ENCODE data around the gene SNX30.

SNX30 gene

DNA sequence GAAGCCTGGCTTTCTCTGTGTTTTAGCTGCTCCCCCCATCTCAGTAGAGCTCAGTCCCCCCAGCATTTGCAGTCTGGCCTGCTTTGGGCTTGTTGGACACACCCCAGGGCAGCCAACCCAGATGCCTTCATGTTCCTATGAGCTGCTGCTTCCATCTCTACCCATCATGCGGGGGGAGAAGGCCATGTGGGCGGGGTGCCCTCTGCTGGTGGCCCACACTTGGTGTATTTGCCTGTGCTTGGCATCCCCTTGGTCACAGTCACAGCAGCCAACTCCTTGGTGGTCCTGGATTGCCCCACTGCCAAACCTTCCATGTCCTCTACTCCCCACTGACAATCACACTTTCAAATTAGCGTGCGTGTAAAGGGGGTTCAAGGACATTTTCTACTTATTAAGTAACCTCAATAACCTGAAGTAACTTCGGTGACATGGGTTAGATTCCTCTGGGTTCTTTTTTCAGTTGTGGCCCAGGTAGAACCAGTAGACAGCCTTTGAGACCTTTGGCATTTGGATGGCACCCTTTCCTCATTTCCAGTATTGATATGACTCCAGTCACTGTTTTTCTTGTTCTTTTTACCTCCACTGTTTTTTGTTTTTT, 42.8 kb downstream of the SNX30 start:
- Histone ChIP-seq H3K9me3 (ENCODE audit: insufficient read depth, low read length, severe bottlenecking) (no peaks in the 10 kb centered on the region), H3K27me3 (ENCODE audit: insufficient read depth, low read length, poor library complexity) (no peaks in the 10 kb centered on the region), H3K27ac (ENCODE audit: low read length) (no peak overlapping the region), H3K9ac (ENCODE audit: low read depth, low read length) (no peak overlapping the region), H3K79me2 (ENCODE audit: insufficient read depth, low read length) (no peaks in the 10 kb centered on the region), H3K4me1 (ENCODE audit: insufficient read depth, low read length) (no peaks in the 10 kb centered on the region), H4K20me1 (ENCODE audit: insufficient read depth, low read length) (no peaks in the 10 kb centered on the region; the same call in 1 of the 2 replicates), H3K4me2 (ENCODE audit: insufficient read depth, low read length) (no peak overlapping the region), H2AFZ (ENCODE audit: low read depth, low read length) (no peak overlapping the region), H3K4me3 (ENCODE audit: low read depth in 1 of 2, low read length in 2 of 2) (no peak overlapping the region), H3K36me3 (ENCODE audit: insufficient read depth, low read length) (no peaks in the 10 kb centered on the region)
- TF ChIP-seq, protein P1, sequence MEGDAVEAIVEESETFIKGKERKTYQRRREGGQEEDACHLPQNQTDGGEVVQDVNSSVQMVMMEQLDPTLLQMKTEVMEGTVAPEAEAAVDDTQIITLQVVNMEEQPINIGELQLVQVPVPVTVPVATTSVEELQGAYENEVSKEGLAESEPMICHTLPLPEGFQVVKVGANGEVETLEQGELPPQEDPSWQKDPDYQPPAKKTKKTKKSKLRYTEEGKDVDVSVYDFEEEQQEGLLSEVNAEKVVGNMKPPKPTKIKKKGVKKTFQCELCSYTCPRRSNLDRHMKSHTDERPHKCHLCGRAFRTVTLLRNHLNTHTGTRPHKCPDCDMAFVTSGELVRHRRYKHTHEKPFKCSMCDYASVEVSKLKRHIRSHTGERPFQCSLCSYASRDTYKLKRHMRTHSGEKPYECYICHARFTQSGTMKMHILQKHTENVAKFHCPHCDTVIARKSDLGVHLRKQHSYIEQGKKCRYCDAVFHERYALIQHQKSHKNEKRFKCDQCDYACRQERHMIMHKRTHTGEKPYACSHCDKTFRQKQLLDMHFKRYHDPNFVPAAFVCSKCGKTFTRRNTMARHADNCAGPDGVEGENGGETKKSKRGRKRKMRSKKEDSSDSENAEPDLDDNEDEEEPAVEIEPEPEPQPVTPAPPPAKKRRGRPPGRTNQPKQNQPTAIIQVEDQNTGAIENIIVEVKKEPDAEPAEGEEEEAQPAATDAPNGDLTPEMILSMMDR (IDR thresholded peaks at IDR 0.05; ENCODE audit: borderline replicate concordance, extremely low read depth, low read length, poor library complexity, severe bottlenecking), result peak; percentile 82
- no peak for TF ChIP-seq EZH2 (IDR thresholded peaks at IDR 0.05; ENCODE audit: borderline replicate concordance, low read depth, low read length, severe bottlenecking)
- ATAC-seq (ENCODE audit: insufficient read depth, low read depth), result peak; percentile 99
- DNase-seq, result peak; percentile 78

- Histone ChIP-seq H4K20me1 (ENCODE audit: insufficient read depth, low read length) (no peaks in the 10 kb centered on the region; the same call in 1 of the 2 replicates), H3K4me3 (ENCODE audit: low read depth in 1 of 2, low read length in 2 of 2) (no peak overlapping the region), H3K4me1 (ENCODE audit: insufficient read depth, low read length) (no peaks in the 10 kb centered on the region), H3K27ac (ENCODE audit: low read length) (no peak overlapping the region), H3K9me3 (ENCODE audit: insufficient read depth, low read length, severe bottlenecking) (no peaks in the 10 kb centered on the region), H3K79me2 (ENCODE audit: insufficient read depth, low read length) (no peaks in the 10 kb centered on the region), H3K36me3 (ENCODE audit: insufficient read depth, low read length) (no peaks in the 10 kb centered on the region), H3K27me3 (ENCODE audit: insufficient read depth, low read length, poor library complexity) (no peaks in the 10 kb centered on the region), H3K4me2 (ENCODE audit: insufficient read depth, low read length) (no peak overlapping the region), H3K9ac (ENCODE audit: low read depth, low read length) (no peak overlapping the region), H2AFZ (ENCODE audit: low read depth, low read length) (no peak overlapping the region)
- ATAC-seq (ENCODE audit: insufficient read depth, low read depth) (no peak), DNase-seq (no peak)
- TF ChIP-seq, protein P1 (IDR thresholded peaks at IDR 0.05; ENCODE audit: borderline replicate concordance, extremely low read depth, low read length, poor library complexity, severe bottlenecking), result no peak
- TF ChIP-seq EZH2 (IDR thresholded peaks at IDR 0.05; ENCODE audit: borderline replicate concordance, low read depth, low read length, severe bottlenecking), result no peak
Measured at GRCh38 chr9:112794731-112795130, 44.2 kb downstream of the SNX30 start.

DNA sequence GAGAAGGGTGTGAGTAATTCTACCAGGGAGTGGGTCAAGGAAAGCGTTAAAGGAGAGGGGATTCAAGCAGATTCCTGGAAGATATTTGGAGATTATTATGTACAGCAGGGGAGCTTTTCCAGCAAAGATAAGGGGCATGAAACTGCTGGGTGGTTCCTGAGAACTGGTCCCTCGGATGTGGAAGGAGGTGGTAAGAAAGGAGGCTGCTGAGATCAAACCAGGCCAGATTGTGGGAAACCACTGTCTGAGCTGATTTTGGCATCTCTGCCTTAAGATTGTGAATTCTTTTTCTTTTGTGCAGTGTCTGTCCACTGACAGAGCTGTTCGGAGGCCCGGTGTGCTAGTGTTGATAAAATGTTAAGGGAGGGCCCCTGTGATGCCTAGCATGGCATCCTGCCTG, 45.4 kb downstream of the SNX30 start:
- no peak for TF ChIP-seq EZH2 (IDR thresholded peaks at IDR 0.05; ENCODE audit: borderline replicate concordance, low read depth, low read length, severe bottlenecking)
- TF ChIP-seq, protein P1 (IDR thresholded peaks at IDR 0.05; ENCODE audit: borderline replicate concordance, extremely low read depth, low read length, poor library complexity, severe bottlenecking), result no peak
- Histone ChIP-seq H3K27ac (ENCODE audit: low read length) (no peak overlapping the region), H3K4me1 (ENCODE audit: insufficient read depth, low read length) (no peaks in the 10 kb centered on the region), H3K79me2 (ENCODE audit: insufficient read depth, low read length) (no peaks in the 10 kb centered on the region), H3K9ac (ENCODE audit: low read depth, low read length) (no peak overlapping the region), H3K36me3 (ENCODE audit: insufficient read depth, low read length) (no peaks in the 10 kb centered on the region), H3K4me2 (ENCODE audit: insufficient read depth, low read length) (no peak overlapping the region), H2AFZ (ENCODE audit: low read depth, low read length) (no peak overlapping the region), H4K20me1 (ENCODE audit: insufficient read depth, low read length) (no peaks in the 10 kb centered on the region; the same call in 1 of the 2 replicates), H3K4me3 (ENCODE audit: low read depth in 1 of 2, low read length in 2 of 2) (no peak overlapping the region), H3K27me3 (ENCODE audit: insufficient read depth, low read length, poor library complexity) (no peaks in the 10 kb centered on the region), H3K9me3 (ENCODE audit: insufficient read depth, low read length, severe bottlenecking) (no peaks in the 10 kb centered on the region)
- DNase-seq (no peak), ATAC-seq (ENCODE audit: insufficient read depth, low read depth) (no peak)
